Stimulated activated CD8-positive, alpha-beta memory T cell treated with anti-CD3 and anti-CD28 coated beads, Interleukin-7, amount 100 ng/mL, for 48 hours (primary cell): ENCODE data around the gene OPA1.
"Not testable (repeated sequence)": the region's sequence is repeated elsewhere in the genome, so short reads cannot be mapped to it uniquely, and the experiment has no call there.

ENCODE experiments used
- DNase-seq, 2 donors: peaks; one replicate each; pipeline ENCODE4 v3.0.0-alpha.2; 2020; ENCODE audit warnings: low read depth in 1 of 2; ENCODE audit errors: extremely low read depth in 1 of 2

OPA1 gene

DNA sequence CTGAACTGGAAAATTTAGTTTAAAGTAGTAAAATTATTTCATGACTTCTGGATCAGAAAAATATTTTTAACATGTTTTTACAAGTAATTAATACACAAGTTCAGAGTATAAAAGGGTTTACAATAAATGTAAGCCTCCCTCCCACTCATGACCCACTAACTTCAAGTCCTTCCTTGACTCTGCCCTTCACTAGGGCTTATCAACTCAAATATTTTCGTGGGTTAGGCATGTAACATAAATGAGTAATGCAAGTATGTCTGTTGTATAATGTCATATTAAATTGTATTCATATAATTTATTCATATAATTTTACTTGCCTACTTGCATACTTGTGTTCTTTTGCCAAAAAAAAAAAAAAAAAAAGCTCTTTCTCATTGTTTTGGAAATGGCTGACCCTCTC is 3.4 kb upstream of the OPA1 start:
- DNase-seq: no peak

- no peak for DNase-seq
Measured at GRCh38 chr3:193590088-193590856, 2.7 kb upstream of the OPA1 start.

GRCh38 chr3:193593668-193594030 is 641 bp downstream of the OPA1 start:
- DNase-seq: peak in 1 of 2 donors; percentile 40

DNA sequence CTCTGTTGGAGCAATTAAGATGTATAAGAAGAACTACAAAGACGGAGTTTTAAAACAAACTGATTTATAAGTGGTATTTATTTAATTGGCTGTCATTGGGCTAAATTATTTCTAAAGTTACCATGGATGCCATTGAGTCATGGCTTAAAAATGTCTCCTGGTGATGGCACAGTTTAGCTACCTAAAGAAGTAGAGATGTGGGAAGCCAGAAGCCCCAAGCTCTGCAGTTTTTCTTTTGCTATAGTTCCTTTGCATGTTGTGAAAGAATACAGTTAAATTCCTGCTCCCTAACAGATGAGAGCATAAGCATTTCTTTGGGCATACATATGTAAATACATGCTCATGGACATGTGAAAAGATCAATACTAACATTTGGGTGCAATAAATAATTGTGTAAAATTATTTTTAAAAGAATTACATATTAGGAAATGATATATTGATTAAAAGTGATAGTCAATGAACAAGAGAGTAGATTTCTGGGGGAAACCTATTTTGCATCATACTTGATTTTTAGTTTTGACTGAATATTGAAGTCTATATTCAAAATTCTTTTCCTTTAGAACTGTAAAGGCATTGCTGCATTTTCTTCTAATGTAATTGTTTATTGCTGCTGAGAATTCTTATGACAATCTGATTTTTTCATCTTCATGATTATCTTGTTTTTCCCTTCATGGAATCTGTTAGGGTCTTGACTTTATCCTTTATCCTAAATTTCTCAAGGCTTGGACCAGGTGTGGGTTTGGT is 2.1 kb downstream of the OPA1 start:
- no peak for DNase-seq

- no peak for DNase-seq
Measured at GRCh38 chr3:193595939-193596487, 3.0 kb downstream of the OPA1 start.

- DNase-seq: no peak
Measured at GRCh38 chr3:193598202-193598601, 5.2 kb downstream of the OPA1 start.

DNA sequence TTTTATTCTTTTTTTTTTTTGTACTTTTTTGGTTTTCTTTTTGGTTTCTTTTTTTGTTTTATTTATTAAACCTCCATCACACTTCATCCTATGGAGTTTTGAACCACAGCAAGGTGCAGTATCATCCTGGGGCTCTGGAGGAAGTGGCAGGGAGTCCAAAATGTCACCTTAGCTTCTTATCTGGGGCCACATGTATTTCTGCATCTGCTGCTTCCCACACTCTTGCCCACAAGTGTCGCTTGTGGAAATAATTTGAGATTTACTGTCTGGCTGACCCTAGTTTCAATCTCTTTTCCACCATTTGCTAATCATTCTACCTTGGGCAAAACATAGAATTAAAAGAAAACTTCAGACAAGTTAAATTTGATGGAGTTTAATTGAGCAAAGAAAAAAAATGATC is 6.4 kb downstream of the OPA1 start:
- DNase-seq: no peak

GRCh38 chr3:193605876-193606275 is 12.9 kb downstream of the OPA1 start:
- peak in 1 of 2 donors; percentile 20 for DNase-seq

DNA sequence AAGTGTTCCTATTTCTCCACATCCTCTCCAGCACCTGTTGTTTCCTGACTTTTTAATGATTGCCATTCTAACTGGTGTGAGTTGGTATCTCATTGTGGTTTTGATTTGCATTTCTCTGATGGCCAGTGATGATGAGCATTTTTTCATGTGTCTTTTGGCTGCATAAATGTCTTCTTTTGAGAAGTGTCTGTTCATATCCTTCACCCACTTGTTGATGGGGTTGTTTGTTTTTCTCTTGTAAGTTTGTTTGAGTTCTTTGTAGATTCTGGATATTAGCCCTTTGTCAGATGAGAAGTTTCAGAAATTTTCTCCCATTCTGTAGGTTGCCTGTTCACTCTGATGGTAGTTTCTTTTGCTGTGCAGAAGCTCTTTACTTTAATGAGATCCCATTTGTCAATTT is 13.9 kb downstream of the OPA1 start:
- not testable (repeated sequence) for DNase-seq

DNA sequence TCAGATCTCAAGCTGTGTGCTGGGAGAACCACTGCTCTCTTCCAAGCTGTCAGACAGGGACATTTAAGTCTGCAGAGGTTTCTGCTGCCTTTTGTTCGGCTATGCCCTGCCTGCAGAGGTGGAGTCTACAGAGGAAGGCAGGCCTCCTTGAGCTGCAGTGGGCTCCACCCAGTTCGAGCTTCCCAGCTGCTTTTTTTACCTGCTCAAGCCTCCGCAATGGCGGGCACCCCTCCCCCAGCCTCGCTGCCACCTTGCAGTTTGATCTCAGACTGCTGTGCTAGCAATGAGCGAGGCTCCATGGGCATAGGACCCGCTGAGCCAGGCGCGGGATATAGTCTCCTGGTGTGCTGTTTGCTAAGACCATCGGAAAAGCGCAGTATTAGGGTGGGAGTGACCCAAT is 17.5 kb downstream of the OPA1 start:
- DNase-seq: not testable (repeated sequence)

GRCh38 chr3:193614430-193614829 is 21.4 kb downstream of the OPA1 start:
- no peak for DNase-seq

DNA sequence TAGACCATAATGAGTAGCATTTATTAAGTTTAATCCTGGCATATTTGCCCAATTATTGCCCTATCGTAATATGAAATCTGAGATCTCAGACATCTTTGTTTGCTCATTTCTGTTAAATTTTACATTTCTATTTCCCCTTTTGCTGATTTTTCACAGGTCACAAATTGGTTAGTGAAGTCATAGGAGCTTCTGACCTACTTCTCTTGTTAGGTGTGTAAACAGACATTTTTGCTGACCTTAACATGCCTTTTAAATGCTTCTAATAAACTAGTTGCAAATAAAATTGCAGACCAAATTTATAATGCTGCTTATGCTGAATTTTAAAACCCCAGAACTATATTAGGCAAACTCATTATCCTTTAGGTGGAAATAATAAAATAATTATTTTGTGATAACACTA is 24.6 kb downstream of the OPA1 start:
- DNase-seq: no peak

- DNase-seq: no peak
Measured at GRCh38 chr3:193620057-193620456, 27.0 kb downstream of the OPA1 start.

GRCh38 chr3:193620650-193621049 is 27.6 kb downstream of the OPA1 start:
- no peak for DNase-seq

DNA sequence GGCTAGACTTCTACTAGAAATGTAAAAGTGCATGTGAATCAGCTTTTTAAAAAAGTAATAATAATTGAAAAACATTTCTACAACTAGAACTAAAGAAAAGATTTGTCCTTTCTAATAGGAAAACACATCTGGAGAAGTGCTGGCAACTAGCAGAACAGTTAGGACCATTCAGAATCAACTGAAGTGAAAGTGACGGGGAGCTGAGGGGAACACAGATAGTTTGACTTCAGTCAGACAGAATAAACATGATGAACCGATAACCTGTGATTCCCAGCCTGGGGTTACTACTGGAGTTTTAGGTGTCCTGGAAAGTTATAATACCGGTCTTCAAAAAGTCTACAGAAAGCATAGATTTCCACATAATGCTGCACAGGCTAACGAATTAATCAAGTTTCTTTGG is 28.1 kb downstream of the OPA1 start:
- no peak for DNase-seq

GRCh38 chr3:193630005-193630404 is 37.0 kb downstream of the OPA1 start:
- no peak for DNase-seq

GRCh38 chr3:193637831-193638230 is 44.8 kb downstream of the OPA1 start:
- DNase-seq: no peak

GRCh38 chr3:193638833-193639232 is 45.8 kb downstream of the OPA1 start:
- DNase-seq: no peak

DNA sequence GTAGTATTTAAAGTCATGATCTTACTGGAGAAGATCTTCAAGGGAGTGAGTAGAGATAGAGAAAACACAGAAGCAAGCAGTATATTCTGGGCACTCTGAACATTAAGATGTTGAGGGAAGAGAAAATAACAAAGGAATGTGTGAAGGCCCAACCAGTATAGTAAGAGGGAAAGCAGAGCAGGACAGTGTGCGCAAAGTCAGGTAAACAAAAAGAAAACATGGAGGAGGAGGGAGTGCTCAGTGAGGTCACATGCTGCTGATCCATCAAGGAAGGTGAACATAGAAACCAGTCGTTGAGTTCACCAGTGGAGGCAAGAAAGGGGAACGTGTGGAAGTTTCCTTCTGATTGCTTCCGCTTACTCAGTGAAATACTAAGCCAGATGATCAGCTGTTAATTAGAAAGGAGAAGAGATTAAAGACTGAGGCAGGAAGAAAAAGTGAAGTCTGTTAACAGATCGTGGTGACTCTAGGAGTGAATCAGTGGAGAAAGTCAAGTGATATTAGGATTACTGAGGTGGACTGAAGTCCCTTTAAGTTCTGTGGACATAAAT is 47.2 kb downstream of the OPA1 start:
- no peak for DNase-seq

- no peak for DNase-seq
Measured at GRCh38 chr3:193640728-193641439, 47.9 kb downstream of the OPA1 start.

GRCh38 chr3:193641440-193641775 is 48.4 kb downstream of the OPA1 start:
- DNase-seq: no peak
